Stimulated activated naive CD8-positive, alpha-beta T cell treated with anti-CD3 and anti-CD28 coated beads, Interleukin-15, Interleukin-2, amounts not matched to agents 100 ng/mL and 50 ng/mL, for 24 hours (primary cell): Measurements from ENCODE around the gene S100A4.

Source experiments
- H3K27ac Mint-ChIP-seq: one replicate; pipeline ENCODE4 v1.8.0; 2021; ENCODE audit warnings: mild to moderate bottlenecking, mixed read lengths
- H3K27me3 Mint-ChIP-seq: one replicate; pipeline ENCODE4 v1.8.0; 2021; ENCODE audit warnings: mixed read lengths
- H3K36me3 Mint-ChIP-seq: one replicate; pipeline ENCODE4 v1.8.0; 2021; ENCODE audit warnings: low read depth, mixed read lengths
- H3K4me1 Mint-ChIP-seq: one replicate; pipeline ENCODE4 v1.8.0; 2021; ENCODE audit warnings: low read depth, mixed read lengths
- H3K4me3 Mint-ChIP-seq: one replicate; pipeline ENCODE4 v1.8.0; 2021; ENCODE audit warnings: mild to moderate bottlenecking, mixed read lengths
- H3K9me3 Mint-ChIP-seq: one replicate; pipeline ENCODE4 v1.8.0; 2021; ENCODE audit warnings: mixed read lengths

S100A4 gene

GRCh38 chr1:153494976-153495535, 50.5 kb downstream of the S100A4 start:
- H3K27me3 Mint-ChIP-seq = peaks cover 26% of the 10 kb centered on the region
- H3K4me3 Mint-ChIP-seq = no peak overlapping the region
- H3K4me1 Mint-ChIP-seq = no peaks in the 10 kb centered on the region
- H3K36me3 Mint-ChIP-seq = no peaks in the 10 kb centered on the region
- no peak overlapping the region for H3K27ac Mint-ChIP-seq
- no peaks in the 10 kb centered on the region for H3K9me3 Mint-ChIP-seq
